ENCODE measurements around the gene PIK3CG.

The PIK3CG gene

GRCh38 chr7:106867641-106868351 lies 2.7 kb downstream of the PIK3CG start:
- Histone ChIP-seq H3K4me3 (peak overlapping the region; percentile 69 to 91 (median 82)), H3K9me3 (replicated peaks in 1 of 11) (peaks cover 0 to 33% (median 22%) of the 10 kb centered on the region in 11 experiments; a peak in 17 of 22 replicates), H3K36me3 (peaks cover 35 to 57% (median 49%) of the 10 kb centered on the region in 11 experiments), H3K27me3 (no peaks in the 10 kb centered on the region), H3K4me1 (peaks cover 65 to 77% (median 74%) of the 10 kb centered on the region in 10 experiments), H3K4me2 (peak overlapping the region; percentile 87 to 99 (median 93)), H3K27ac (peak overlapping the region; percentile 82 to 97 (median 93); a peak in 20 of 22 replicates), H4K20me1 (peaks cover 0 to 25% (median 9%) of the 10 kb centered on the region in 11 experiments; a peak in 6 of 22 replicates), H3K9ac (peak overlapping the region; percentile 82 to 92 (median 88))
- no peak for TF ChIP-seq Cebpa-rat (IDR thresholded peaks at IDR 0.05)

GRCh38 chr7:106868364-106868763 lies 3.3 kb downstream of the PIK3CG start:
- TF ChIP-seq Cebpa-rat (IDR thresholded peaks at IDR 0.05): no peak
- peaks cover 40 to 62% (median 55%) of the 10 kb centered on the region in 11 experiments for H3K36me3 ChIP-seq

GRCh38 chr7:106869954-106870353 lies 4.9 kb downstream of the PIK3CG start:
- peaks cover 1 to 54% (median 44%) of the 10 kb centered on the region in 11 experiments; a peak in 20 of 22 replicates for H3K9me3 ChIP-seq (replicated peaks in 1 of 11)
- H4K20me1 ChIP-seq: peaks cover 0 to 25% (median 9%) of the 10 kb centered on the region in 11 experiments; a peak in 7 of 22 replicates
- no peak for TF ChIP-seq Cebpa-rat (IDR thresholded peaks at IDR 0.05)
- H3K9ac ChIP-seq: peak overlapping the region; percentile 65 to 79 (median 70)
- peak overlapping the region; percentile 87 to 99 (median 93) for H3K4me2 ChIP-seq
- H3K4me1 ChIP-seq: peaks cover 48 to 75% (median 57%) of the 10 kb centered on the region in 10 experiments
- no peaks in the 10 kb centered on the region for H3K27me3 ChIP-seq
- H3K27ac ChIP-seq: peak overlapping the region; percentile 52 to 96 (median 85)
- H3K4me3 ChIP-seq: peak overlapping the region; percentile 44 to 91 (median 82)
- H3K36me3 ChIP-seq: peaks cover 53 to 78% (median 71%) of the 10 kb centered on the region in 11 experiments

More at GRCh38 chr7:106868364-106868763, 3.3 kb downstream of the PIK3CG start:
- H3K27me3 ChIP-seq: no peaks in the 10 kb centered on the region
- H3K9ac ChIP-seq: peak overlapping the region in 6 of 11 experiments; percentile 65 to 79 (median 72); a peak in 7 of 22 replicates
- H3K4me2 ChIP-seq: peak overlapping the region; percentile 87 to 99 (median 93)
- H4K20me1 ChIP-seq: peaks cover 0 to 25% (median 9%) of the 10 kb centered on the region in 11 experiments; a peak in 6 of 22 replicates
- H3K9me3 ChIP-seq (replicated peaks in 1 of 11): peaks cover 0 to 39% (median 28%) of the 10 kb centered on the region in 11 experiments; a peak in 18 of 22 replicates
- H3K27ac ChIP-seq: peak overlapping the region in 9 of 11 experiments; percentile 75 to 96 (median 88); a peak in 15 of 22 replicates
- H3K4me1 ChIP-seq: peaks cover 60 to 77% (median 70%) of the 10 kb centered on the region in 10 experiments
- peak overlapping the region; percentile 59 to 91 (median 82); a peak in 19 of 20 replicates for H3K4me3 ChIP-seq

- Histone ChIP-seq H3K4me3 (peak overlapping the region; percentile 44 to 91 (median 82)), H3K4me1 (peaks cover 48 to 75% (median 57%) of the 10 kb centered on the region in 10 experiments), H3K9ac (peak overlapping the region; percentile 65 to 79 (median 70); a peak in 21 of 22 replicates), H3K4me2 (peak overlapping the region; percentile 87 to 99 (median 93)), H3K9me3 (replicated peaks in 1 of 11) (peaks cover 7 to 60% (median 49%) of the 10 kb centered on the region in 11 experiments; a peak in 20 of 22 replicates), H4K20me1 (peaks cover 0 to 25% (median 9%) of the 10 kb centered on the region in 11 experiments; a peak in 7 of 22 replicates), H3K27ac (peak overlapping the region; percentile 52 to 96 (median 85)), H3K36me3 (peaks cover 59 to 84% (median 77%) of the 10 kb centered on the region in 11 experiments), H3K27me3 (no peaks in the 10 kb centered on the region)
- TF ChIP-seq Cebpa-rat (IDR thresholded peaks at IDR 0.05): no peak
Observed at GRCh38 chr7:106870528-106870927, 5.4 kb downstream of the PIK3CG start.

GRCh38 chr7:106870983-106871410 lies 5.9 kb downstream of the PIK3CG start:
- Histone ChIP-seq H3K4me1 (peaks cover 48 to 75% (median 57%) of the 10 kb centered on the region in 10 experiments), H4K20me1 (peaks cover 0 to 25% (median 9%) of the 10 kb centered on the region in 11 experiments; a peak in 7 of 22 replicates), H3K9ac (peak overlapping the region; percentile 65 to 79 (median 70); a peak in 21 of 22 replicates), H3K9me3 (replicated peaks in 1 of 11) (peaks cover 9 to 63% (median 51%) of the 10 kb centered on the region in 11 experiments; a peak in 20 of 22 replicates), H3K4me3 (peak overlapping the region; percentile 44 to 91 (median 82)), H3K4me2 (peak overlapping the region; percentile 87 to 99 (median 93)), H3K27ac (peak overlapping the region; percentile 52 to 96 (median 85)), H3K27me3 (no peaks in the 10 kb centered on the region), H3K36me3 (peaks cover 62 to 89% (median 81%) of the 10 kb centered on the region in 11 experiments)
- no peak; a peak in 1 of 22 replicates for TF ChIP-seq Cebpa-rat (IDR thresholded peaks at IDR 0.05)

- Histone ChIP-seq H3K4me1 (peaks cover 48 to 76% (median 56%) of the 10 kb centered on the region in 10 experiments), H3K36me3 (peaks cover 72 to 98% (median 91%) of the 10 kb centered on the region in 11 experiments), H3K4me2 (peak overlapping the region; percentile 87 to 99 (median 93)), H3K27ac (peak overlapping the region; percentile 52 to 96 (median 85); a peak in 21 of 22 replicates), H3K9ac (peak overlapping the region; percentile 1 to 76 (median 61); a peak in 16 of 22 replicates), H3K27me3 (no peaks in the 10 kb centered on the region), H3K4me3 (peak overlapping the region; percentile 33 to 91 (median 82); a peak in 18 of 20 replicates), H4K20me1 (peaks cover 0 to 35% (median 13%) of the 10 kb centered on the region in 11 experiments; a peak in 15 of 22 replicates), H3K9me3 (replicated peaks in 1 of 11) (peaks cover 9 to 65% (median 51%) of the 10 kb centered on the region in 11 experiments; a peak in 20 of 22 replicates)
- no peak for TF ChIP-seq Cebpa-rat (IDR thresholded peaks at IDR 0.05)
Observed at GRCh38 chr7:106871793-106872571, 6.9 kb downstream of the PIK3CG start.

- Histone ChIP-seq H3K4me2 (peak overlapping the region; percentile 87 to 99 (median 93)), H4K20me1 (peaks cover 0 to 38% (median 17%) of the 10 kb centered on the region in 11 experiments; a peak in 15 of 22 replicates), H3K9ac (no peak overlapping the region; a peak in 2 of 22 replicates), H3K27ac (peak overlapping the region in 9 of 11 experiments; percentile 73 to 94 (median 85); a peak in 14 of 22 replicates), H3K9me3 (replicated peaks in 1 of 11) (peaks cover 9 to 60% (median 47%) of the 10 kb centered on the region in 11 experiments; a peak in 20 of 22 replicates), H3K4me3 (peak overlapping the region; percentile 6 to 91 (median 78); a peak in 14 of 20 replicates), H3K36me3 (peaks cover 75 to 99% (median 92%) of the 10 kb centered on the region in 11 experiments), H3K27me3 (no peaks in the 10 kb centered on the region), H3K4me1 (peaks cover 41 to 76% (median 53%) of the 10 kb centered on the region in 10 experiments)
- TF ChIP-seq Cebpa-rat (IDR thresholded peaks at IDR 0.05): no peak
Observed at GRCh38 chr7:106872763-106873162, 7.7 kb downstream of the PIK3CG start.
